GM12892 (cell line): ENCODE measurements around the gene KLK15.

Experiments
- POLR2A ChIP-seq: IDR thresholded peaks from 2 replicates; pipeline ENCODE4 v1.6.1; 2011; ENCODE audit warnings: low read depth, low read length, control low read depth
- POLR2AphosphoS5 ChIP-seq: IDR thresholded peaks from 2 replicates; pipeline ENCODE4 v1.6.1; 2011; ENCODE audit warnings: low read depth, low read length, control low read depth
- TAF1 ChIP-seq: IDR thresholded peaks from 2 replicates; pipeline ENCODE4 v1.6.1; 2011; ENCODE audit warnings: low read depth, mild to moderate bottlenecking, control low read depth, low read length, borderline replicate concordance

- TF ChIP-seq POLR2A: no peak
- no peak for TF ChIP-seq POLR2AphosphoS5
- no peak for TF ChIP-seq TAF1
These were observed 13.3 kb downstream of the KLK15 start for GRCh38 chr19:50820086-50820485.
